CD1c-positive myeloid dendritic cell (primary cell): Measurements from ENCODE around the gene CHD9.

Experiments used
- DNase-seq: peaks from one replicate; pipeline ENCODE4 v3.0.0-alpha.2; 2016; ENCODE audit errors: extremely low spot score

Gene CHD9

GRCh38 chr16:53094013-53094630, 39.3 kb downstream of the CHD9 start:
- DNase-seq: peak; percentile 71

GRCh38 chr16:53097190-53097589, 42.4 kb downstream of the CHD9 start:
- no peak for DNase-seq

GRCh38 chr16:53098526-53099317, 43.9 kb downstream of the CHD9 start:
- peak; percentile 95 for DNase-seq

- peak; percentile 87 for DNase-seq
Measured at GRCh38 chr16:53099318-53100130, 44.7 kb downstream of the CHD9 start.

GRCh38 chr16:53100131-53100748, 45.4 kb downstream of the CHD9 start:
- DNase-seq: no peak

GRCh38 chr16:53100889-53101288, 46.1 kb downstream of the CHD9 start:
- no peak for DNase-seq

GRCh38 chr16:53103811-53104210, 49.0 kb downstream of the CHD9 start:
- no peak for DNase-seq

GRCh38 chr16:53105565-53105964, 50.8 kb downstream of the CHD9 start:
- no peak for DNase-seq

- no peak for DNase-seq
Measured at GRCh38 chr16:53111078-53111791, 56.4 kb downstream of the CHD9 start.

GRCh38 chr16:53112015-53112414, 57.2 kb downstream of the CHD9 start:
- DNase-seq: no peak

GRCh38 chr16:53115047-53115446, 60.3 kb downstream of the CHD9 start:
- DNase-seq: no peak

- no peak for DNase-seq
Measured at GRCh38 chr16:53115773-53116172, 61.0 kb downstream of the CHD9 start.

GRCh38 chr16:53121043-53121620, 66.3 kb downstream of the CHD9 start:
- no peak for DNase-seq

GRCh38 chr16:53121661-53122060, 66.9 kb downstream of the CHD9 start:
- no peak for DNase-seq

- DNase-seq: no peak
Measured at GRCh38 chr16:53123747-53124146, 69.0 kb downstream of the CHD9 start.

GRCh38 chr16:53126390-53126789, 71.6 kb downstream of the CHD9 start:
- no peak for DNase-seq

- no peak for DNase-seq
Measured at GRCh38 chr16:53129281-53130158, 74.7 kb downstream of the CHD9 start.

- peak; percentile 98 for DNase-seq
Measured at GRCh38 chr16:53130159-53131049, 75.6 kb downstream of the CHD9 start.

GRCh38 chr16:53131050-53131362, 76.2 kb downstream of the CHD9 start:
- DNase-seq: no peak
